ENCODE results near the gene PHEX.

The PHEX gene

GRCh38 chrX:22105971-22106370 is 73.8 kb downstream of the PHEX start:
- no peak for DNase-seq (ENCODE audit: low spot score)

- DNase-seq (ENCODE audit: low spot score): no peak
Measured at GRCh38 chrX:22109442-22109841, 77.3 kb downstream of the PHEX start.

GRCh38 chrX:22110729-22111494 is 78.8 kb downstream of the PHEX start:
- no peak for DNase-seq (ENCODE audit: low spot score)

- DNase-seq (ENCODE audit: low spot score): no peak
Measured at GRCh38 chrX:22116605-22117546, 84.8 kb downstream of the PHEX start.

- no peak for DNase-seq (ENCODE audit: low spot score)
Measured at GRCh38 chrX:22117633-22118032, 85.5 kb downstream of the PHEX start.

- DNase-seq (ENCODE audit: low spot score): no peak
Measured at GRCh38 chrX:22118161-22118830, 86.2 kb downstream of the PHEX start.

GRCh38 chrX:22121161-22121560 is 89.0 kb downstream of the PHEX start:
- no peak for DNase-seq (ENCODE audit: low spot score)

GRCh38 chrX:22122510-22122909 is 90.4 kb downstream of the PHEX start:
- DNase-seq (ENCODE audit: low spot score): no peak

- DNase-seq (ENCODE audit: low spot score): no peak
Measured at GRCh38 chrX:22124098-22124497, 92.0 kb downstream of the PHEX start.

GRCh38 chrX:22125481-22125880 is 93.4 kb downstream of the PHEX start:
- no peak for DNase-seq (ENCODE audit: low spot score)

- no peak for DNase-seq (ENCODE audit: low spot score)
Measured at GRCh38 chrX:22126327-22126726, 94.2 kb downstream of the PHEX start.

- no peak for DNase-seq (ENCODE audit: low spot score)
Measured at GRCh38 chrX:22128961-22129360, 96.8 kb downstream of the PHEX start.

- no peak for DNase-seq (ENCODE audit: low spot score)
Measured at GRCh38 chrX:22134681-22135080, 102.6 kb downstream of the PHEX start.

- peak; percentile 37 for DNase-seq (ENCODE audit: low spot score)
Measured at GRCh38 chrX:22135171-22135711, 103.1 kb downstream of the PHEX start.

GRCh38 chrX:22135994-22136684 is 104.0 kb downstream of the PHEX start:
- DNase-seq (ENCODE audit: low spot score): peak; percentile 25

GRCh38 chrX:22136711-22137110 is 104.6 kb downstream of the PHEX start:
- no peak for DNase-seq (ENCODE audit: low spot score)

- no peak for DNase-seq (ENCODE audit: low spot score)
Measured at GRCh38 chrX:22139822-22140221, 107.7 kb downstream of the PHEX start.

- DNase-seq (ENCODE audit: low spot score): no peak
Measured at GRCh38 chrX:22141047-22141730, 109.1 kb downstream of the PHEX start.

GRCh38 chrX:22147214-22147613 is 115.1 kb downstream of the PHEX start:
- DNase-seq (ENCODE audit: low spot score): no peak

GRCh38 chrX:22147942-22148341 is 115.8 kb downstream of the PHEX start:
- DNase-seq (ENCODE audit: low spot score): no peak

- no peak for DNase-seq (ENCODE audit: low spot score)
Measured at GRCh38 chrX:22148565-22148964, 116.4 kb downstream of the PHEX start.

Data from Ammon's horn (tissue), 1 donor.